Measurements from ENCODE around the gene RNF151. TPM values are rescaled to one million over a fixed set of nuclear protein-coding genes. Genes with fewer than 3 reads are reported as not detected.
"Not testable (repeated sequence)": the region's sequence is repeated elsewhere in the genome, so short reads cannot be mapped to it uniquely, and the experiment has no call there.

The RNF151 gene
- polyA plus RNA-seq, 1 donor from 2014 or later = not detected

DNA sequence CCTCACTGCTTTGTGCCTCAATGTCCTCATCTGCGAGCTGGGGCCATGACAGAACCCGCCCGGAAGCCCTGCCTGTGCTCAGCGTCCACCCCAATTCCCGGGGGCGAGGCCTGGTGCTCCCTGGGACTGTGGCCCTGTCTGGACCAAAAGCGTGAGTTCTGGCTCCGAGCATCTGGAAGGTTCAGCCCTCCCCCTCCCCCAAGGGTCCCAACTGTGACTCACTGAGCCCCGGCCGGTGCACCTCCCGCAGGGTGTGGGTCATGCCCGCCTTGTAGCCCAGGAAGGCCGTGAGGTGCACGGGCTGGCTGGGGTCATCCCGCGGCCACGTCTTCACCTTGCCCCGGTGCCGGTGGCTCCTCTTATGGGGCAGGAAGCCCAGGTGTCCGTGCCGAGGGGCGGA is 12.9 kb upstream of the RNF151 start:
- H3K27me3 ChIP-seq (ENCODE audit: insufficient read depth, low read depth, low read length) = no peaks in the 10 kb centered on the region
- no peaks in the 10 kb centered on the region for H3K79me2 ChIP-seq (replicated peaks; ENCODE audit: insufficient read depth, low read length)
- no peak overlapping the region for H3K4me3 ChIP-seq (ENCODE audit: low read length)
- H3F3A ChIP-seq (ENCODE audit: insufficient read depth, low read length, poor library complexity, severe bottlenecking) = no peaks in the 10 kb centered on the region
- no peak for TF ChIP-seq TAF1 (IDR thresholded peaks at IDR 0.05; ENCODE audit: low read depth)
- no peak for TF ChIP-seq RAD21 (conservative IDR thresholded peaks at IDR 0.05)
- TF ChIP-seq EZH2 (IDR thresholded peaks at IDR 0.05; ENCODE audit: borderline replicate concordance, insufficient read depth, low read length, poor library complexity, severe bottlenecking) = no peak
- no peak for TF ChIP-seq EP300 (conservative IDR thresholded peaks at IDR 0.05; ENCODE audit: poor library complexity, severe bottlenecking)
- no peak for TF ChIP-seq SMC3 (conservative IDR thresholded peaks at IDR 0.05; ENCODE audit: poor library complexity)
- TF ChIP-seq REST (IDR thresholded peaks at IDR 0.05; ENCODE audit: borderline replicate concordance) = no peak
- TF ChIP-seq POLR2AphosphoS5 (IDR thresholded peaks at IDR 0.05) = no peak
- no peak for TF ChIP-seq MXI1 (conservative IDR thresholded peaks at IDR 0.05; ENCODE audit: poor library complexity, severe bottlenecking)
- no peaks in the 10 kb centered on the region for H3K36me3 ChIP-seq (ENCODE audit: insufficient read depth, low read length)
- no peak overlapping the region for H3K27ac ChIP-seq (ENCODE audit: low read length)
- no peaks in the 10 kb centered on the region for H3K9me2 ChIP-seq (ENCODE audit: insufficient read depth, low read length)
- no peak overlapping the region for H3K4me2 ChIP-seq (ENCODE audit: low read length)
- H2AFZ ChIP-seq (ENCODE audit: low read depth, low read length) = no peak overlapping the region
- no peaks in the 10 kb centered on the region for H3K9me3 ChIP-seq (ENCODE audit: low read length)
- no peak overlapping the region for H3K9ac ChIP-seq (ENCODE audit: low read length)
- no peaks in the 10 kb centered on the region for H4K20me1 ChIP-seq (ENCODE audit: insufficient read depth)

DNA sequence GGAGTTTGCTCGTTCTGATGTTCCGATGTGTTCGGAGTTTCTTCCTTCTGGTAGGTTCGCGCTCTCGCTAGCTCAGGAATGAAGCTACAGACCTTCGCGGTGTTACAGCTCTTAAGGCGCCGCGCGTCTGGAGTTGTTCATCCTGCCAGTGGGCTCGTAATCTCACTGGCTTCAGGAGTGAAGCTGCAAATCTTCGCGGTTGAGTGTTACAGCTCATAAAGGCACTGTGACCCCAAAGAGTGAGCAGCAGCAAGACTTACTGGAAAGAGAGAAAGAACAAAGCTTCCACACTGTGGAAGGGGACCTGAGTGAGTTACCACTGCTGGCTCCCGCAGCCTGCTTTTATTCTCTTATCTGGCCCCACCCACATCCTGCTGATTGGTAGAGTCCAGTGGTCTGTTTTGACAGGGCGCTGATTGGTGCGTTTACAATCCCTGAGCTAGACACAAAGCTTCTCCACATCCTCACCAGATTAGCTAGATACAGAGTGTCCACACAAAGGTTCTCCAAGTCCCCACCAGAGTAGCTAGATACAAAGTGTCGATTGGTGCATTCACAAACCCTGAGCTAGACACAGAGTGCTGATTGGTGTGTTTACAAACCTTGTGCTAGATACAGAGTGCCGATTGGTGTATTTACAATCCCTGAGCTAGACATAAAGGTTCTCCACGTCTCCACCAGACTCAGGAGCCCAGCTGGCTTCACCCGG is 9.1 kb upstream of the RNF151 start:
- not testable (repeated sequence) for H3K27ac ChIP-seq (ENCODE audit: low read length); H2AFZ ChIP-seq (ENCODE audit: low read depth, low read length); H3K36me3 ChIP-seq (ENCODE audit: insufficient read depth, low read length); H3K27me3 ChIP-seq (ENCODE audit: insufficient read depth, low read depth, low read length); H3K9me3 ChIP-seq (ENCODE audit: low read length); H3K4me2 ChIP-seq (ENCODE audit: low read length); H3F3A ChIP-seq (ENCODE audit: insufficient read depth, low read length, poor library complexity, severe bottlenecking); H3K9me2 ChIP-seq (ENCODE audit: insufficient read depth, low read length); H3K4me3 ChIP-seq (ENCODE audit: low read length); H3K9ac ChIP-seq (ENCODE audit: low read length); H4K20me1 ChIP-seq (ENCODE audit: insufficient read depth); H3K79me2 ChIP-seq (replicated peaks; ENCODE audit: insufficient read depth, low read length)

- not testable (repeated sequence) for H3K27me3 ChIP-seq (ENCODE audit: insufficient read depth, low read depth, low read length); H3K79me2 ChIP-seq (replicated peaks; ENCODE audit: insufficient read depth, low read length); H3K9ac ChIP-seq (ENCODE audit: low read length); H4K20me1 ChIP-seq (ENCODE audit: insufficient read depth); H3K4me3 ChIP-seq (ENCODE audit: low read length); H3K36me3 ChIP-seq (ENCODE audit: insufficient read depth, low read length); H3K27ac ChIP-seq (ENCODE audit: low read length); H2AFZ ChIP-seq (ENCODE audit: low read depth, low read length); H3K9me2 ChIP-seq (ENCODE audit: insufficient read depth, low read length); H3F3A ChIP-seq (ENCODE audit: insufficient read depth, low read length, poor library complexity, severe bottlenecking); H3K4me2 ChIP-seq (ENCODE audit: low read length); H3K9me3 ChIP-seq (ENCODE audit: low read length)
Observed at GRCh38 chr16:1958143-1958491, 8.5 kb upstream of the RNF151 start.

Measured in neural cell (in vitro differentiated cells).